22Rv1 (cell line): ENCODE data around the gene LATS1.

Experiments used
- H3K27ac ChIP-seq: fragments of 450-650 bp; 2 replicates; pipeline ENCODE4 v1.5.1; 2017
- CTCF ChIP-seq: fragments of 450-650 bp; IDR thresholded peaks from 2 replicates; pipeline ENCODE4 v1.5.1; 2017; ENCODE audit warnings: mild to moderate bottlenecking
- ZFX ChIP-seq: fragments of 450-650 bp; IDR thresholded peaks from 2 replicates; pipeline ENCODE4 v1.6.1; 2017; ENCODE audit warnings: antibody characterized with exemption, borderline replicate concordance

The LATS1 gene

GRCh38 chr6:149717588-149718458 lies at the start of gene LATS1:
LATS1 (minus strand) TSS chr6:149718101; CDS start chr6:149702126, 15,975 bp downstream.
- H3K27ac ChIP-seq = peak within 1 kb of the TSS; percentile 99
- no peak for TF ChIP-seq ZFX
- TF ChIP-seq CTCF = no peak

GRCh38 chr6:149766156-149766769 lies 48.4 kb upstream of the LATS1 start:
- no peak overlapping the region for H3K27ac ChIP-seq
- no peak for TF ChIP-seq CTCF
- no peak for TF ChIP-seq ZFX

- TF ChIP-seq ZFX (no peak), CTCF (no peak)
- H3K27ac ChIP-seq = no peak overlapping the region
These were observed 46.0 kb upstream of the LATS1 start for GRCh38 chr6:149763866-149764265.

- H3K27ac ChIP-seq = no peak overlapping the region
- TF ChIP-seq CTCF = no peak
- TF ChIP-seq ZFX = no peak
These were observed 43.5 kb upstream of the LATS1 start for GRCh38 chr6:149761438-149761837.

- TF ChIP-seq ZFX (no peak), CTCF (no peak)
- H3K27ac ChIP-seq = no peak overlapping the region
These were observed 38.3 kb upstream of the LATS1 start for GRCh38 chr6:149756261-149756636.

GRCh38 chr6:149755300-149756260 lies 37.7 kb upstream of the LATS1 start:
- H3K27ac ChIP-seq = no peak overlapping the region
- no peak for TF ChIP-seq CTCF
- no peak for TF ChIP-seq ZFX
